HTR-8/SVneo (cell line): Measurements from ENCODE around the gene CORO2B.
"Not testable (repeated sequence)": the region's sequence is repeated elsewhere in the genome, so short reads cannot be mapped to it uniquely, and the experiment has no call there.

Source experiments
- DNase-seq: peaks from one replicate; pipeline ENCODE4 v3.0.0; 2011; ENCODE audit warnings: low spot score, mixed read lengths; ENCODE audit not compliant: insufficient read length
- FAIRE-seq: peaks from 2 replicates; lab custom pipeline; 2011; peaks lifted over from hg19 to GRCh38; lab: Jason Lieb, UNC

CORO2B gene

GRCh38 chr15:68655686-68656437 is 77.1 kb downstream of the CORO2B start:
- FAIRE-seq (no peak), DNase-seq (no peak)

- FAIRE-seq (no peak), DNase-seq (no peak)
Observed at GRCh38 chr15:68656438-68656739, 77.6 kb downstream of the CORO2B start.

- no peak for FAIRE-seq
Observed at GRCh38 chr15:68658151-68658550, 79.4 kb downstream of the CORO2B start.

GRCh38 chr15:68658641-68659358 is 80.0 kb downstream of the CORO2B start:
- no peak for DNase-seq
- no peak for FAIRE-seq

More at GRCh38 chr15:68658151-68658550, 79.4 kb downstream of the CORO2B start:
- no peak for DNase-seq

DNA sequence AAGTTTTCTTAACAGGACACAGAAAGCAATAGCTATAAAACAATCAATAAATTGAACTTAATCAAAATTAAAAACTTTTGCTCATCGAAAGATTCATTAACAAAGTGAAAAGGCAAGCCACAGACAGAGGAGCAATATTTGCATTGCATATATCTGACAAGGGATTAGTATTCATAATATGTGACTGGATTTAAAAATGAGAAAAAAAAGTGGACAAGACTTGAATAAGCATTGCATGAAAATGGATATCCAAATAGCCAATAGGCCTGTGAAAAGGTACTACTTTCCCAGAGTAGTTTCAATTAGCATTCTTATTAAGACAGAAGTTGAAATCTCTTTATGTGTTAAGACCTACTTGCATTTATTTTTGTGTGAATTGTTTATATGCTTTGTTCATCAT is 84.7 kb downstream of the CORO2B start:
- no peak for DNase-seq
- FAIRE-seq = no peak

DNA sequence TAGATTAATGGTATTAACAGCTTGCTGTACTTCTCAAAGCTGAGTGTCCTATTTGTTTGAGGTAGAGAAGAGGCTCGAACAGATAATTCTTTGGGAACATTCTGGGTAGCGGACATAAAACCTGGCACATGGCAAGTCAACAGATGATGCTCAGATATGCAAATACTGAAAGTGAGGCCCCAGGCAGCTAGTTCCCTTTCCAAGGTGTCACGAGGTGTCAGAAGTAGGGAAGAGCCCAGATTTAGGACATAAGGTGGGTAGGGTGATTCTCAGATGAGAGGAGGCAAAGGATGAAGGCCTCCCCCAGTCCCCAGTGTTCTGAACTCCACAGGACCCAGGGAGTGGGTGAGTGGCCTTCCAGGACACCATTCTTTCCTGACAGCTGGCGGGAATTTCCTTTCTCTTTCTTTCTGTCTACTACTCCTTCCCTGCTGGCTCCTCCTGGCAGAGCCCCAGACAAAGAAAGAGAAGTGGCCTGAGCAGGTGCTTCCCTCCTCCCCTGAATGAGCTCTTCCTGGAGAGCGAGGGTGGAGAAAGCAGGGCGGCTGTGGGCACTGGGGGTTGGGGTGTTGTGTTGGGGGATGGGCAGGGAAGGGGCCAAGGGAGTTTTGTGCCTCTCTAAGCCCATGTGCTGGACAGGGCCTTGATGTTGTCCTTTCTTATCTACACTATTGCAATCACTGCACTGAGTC is 87.5 kb downstream of the CORO2B start:
- FAIRE-seq = no peak
- no peak for DNase-seq

DNA sequence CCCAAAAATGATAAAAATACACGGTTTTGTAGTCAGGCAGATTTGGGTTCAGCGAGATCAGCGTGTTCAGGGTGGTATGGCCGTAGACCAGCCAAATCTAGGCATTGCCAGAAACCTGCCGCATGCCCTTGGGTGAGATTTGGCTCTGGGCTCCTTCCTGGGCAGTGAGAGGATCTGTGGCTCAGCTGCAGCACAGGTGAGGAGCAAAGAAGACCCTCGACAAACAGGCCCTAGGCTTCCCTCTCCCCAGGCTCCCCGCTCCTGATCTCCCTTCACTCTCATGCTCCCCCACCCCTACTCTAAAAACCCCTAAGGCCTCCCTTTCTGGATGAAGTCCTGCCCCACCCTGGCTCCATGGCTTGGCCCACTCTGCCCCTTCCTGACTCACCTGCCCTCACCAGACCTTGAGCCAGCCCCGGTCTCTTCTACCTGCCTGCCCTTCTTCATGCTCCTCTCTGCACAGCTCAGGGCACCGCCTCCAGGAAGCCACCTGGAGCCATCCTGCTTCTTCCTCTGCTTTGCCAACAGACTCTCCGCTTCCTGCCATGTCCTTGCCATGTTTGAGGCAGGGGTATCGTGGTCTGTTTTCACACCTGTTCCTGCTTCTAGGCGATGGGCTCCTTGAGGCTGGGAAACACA is 88.1 kb downstream of the CORO2B start:
- DNase-seq (no peak), FAIRE-seq (no peak)

GRCh38 chr15:68667800-68668625 is 89.2 kb downstream of the CORO2B start:
- no peak for FAIRE-seq
- no peak for DNase-seq

- DNase-seq (no peak), FAIRE-seq (peak; percentile 36)
Observed at GRCh38 chr15:68668926-68669600, 90.3 kb downstream of the CORO2B start.

DNA sequence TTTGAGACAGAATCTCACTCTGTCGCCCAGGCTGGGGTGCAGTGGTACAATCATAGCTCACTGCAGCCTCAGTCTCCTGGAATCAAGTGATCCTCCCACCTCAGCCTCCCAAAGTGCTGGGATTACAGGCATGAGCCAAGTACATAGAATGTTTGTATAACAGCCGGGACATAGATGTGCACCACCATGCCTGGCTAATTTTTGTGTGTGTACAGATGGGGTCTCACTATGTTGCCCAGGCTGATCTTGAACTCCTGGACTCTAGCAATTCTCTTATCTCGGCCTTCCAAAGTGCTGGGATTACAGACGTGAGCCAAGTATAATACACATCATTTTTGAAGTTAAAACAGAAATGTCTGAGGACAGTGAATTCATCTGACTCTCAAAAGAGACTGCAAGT is 93.5 kb downstream of the CORO2B start:
- DNase-seq (no peak), FAIRE-seq (no peak)

- FAIRE-seq (peak; percentile 77), DNase-seq (peak; percentile 48)
Observed at GRCh38 chr15:68672781-68673205, 94.0 kb downstream of the CORO2B start.

- DNase-seq (no peak), FAIRE-seq (peak; percentile 46)
Observed at GRCh38 chr15:68674975-68675374, 96.2 kb downstream of the CORO2B start.

DNA sequence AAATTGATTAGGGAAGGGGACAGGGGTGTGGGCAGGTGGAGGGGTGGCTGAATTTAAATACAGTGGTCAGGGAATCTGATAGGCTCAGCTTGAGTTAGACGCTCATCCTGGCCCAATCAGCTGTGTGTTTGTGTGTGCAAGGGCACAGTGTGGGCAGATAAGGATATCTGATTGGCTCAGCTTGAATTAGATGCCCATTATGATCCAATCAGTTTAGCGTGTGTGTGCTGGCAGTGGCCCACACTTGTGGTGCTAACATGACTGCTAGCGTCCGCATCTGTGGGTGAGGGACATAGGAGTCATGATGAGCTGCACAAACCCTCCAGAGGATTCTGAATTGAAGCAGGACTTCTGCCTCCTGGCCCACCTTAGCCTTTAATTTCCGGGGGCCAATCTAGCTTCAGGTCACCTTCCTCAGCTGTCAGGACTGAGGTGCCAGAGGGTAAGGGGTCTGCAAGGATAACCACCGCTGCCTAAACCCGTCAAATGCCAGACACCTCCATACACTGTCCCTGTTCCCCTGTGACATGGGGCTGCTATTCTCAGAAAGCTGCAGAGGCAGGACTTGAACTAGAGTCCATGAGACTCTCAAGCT is 97.3 kb downstream of the CORO2B start:
- FAIRE-seq = no peak
- DNase-seq = no peak

DNA sequence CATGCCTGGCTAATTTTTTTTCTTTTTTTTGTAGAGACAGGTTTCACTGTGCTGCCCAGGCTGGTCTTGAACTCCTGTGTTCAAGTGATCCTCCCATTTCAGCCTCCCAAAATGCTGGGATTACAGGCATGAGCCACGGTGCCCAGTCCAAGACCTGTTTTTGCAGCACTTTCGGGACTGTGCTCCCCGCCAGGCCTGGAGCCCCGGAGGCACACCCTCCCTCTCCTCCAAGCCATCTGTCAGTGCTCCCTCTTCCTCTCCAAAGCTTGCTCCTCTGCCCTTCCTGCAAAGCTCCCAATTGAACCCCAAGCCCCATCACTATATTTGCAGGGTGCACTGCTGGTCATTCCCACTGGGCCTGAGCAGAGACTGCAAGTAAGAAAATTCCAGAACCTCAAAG is 98.1 kb downstream of the CORO2B start:
- DNase-seq (no peak), FAIRE-seq (no peak)

- no peak for FAIRE-seq
Observed at GRCh38 chr15:68677996-68678395, 99.2 kb downstream of the CORO2B start.

DNA sequence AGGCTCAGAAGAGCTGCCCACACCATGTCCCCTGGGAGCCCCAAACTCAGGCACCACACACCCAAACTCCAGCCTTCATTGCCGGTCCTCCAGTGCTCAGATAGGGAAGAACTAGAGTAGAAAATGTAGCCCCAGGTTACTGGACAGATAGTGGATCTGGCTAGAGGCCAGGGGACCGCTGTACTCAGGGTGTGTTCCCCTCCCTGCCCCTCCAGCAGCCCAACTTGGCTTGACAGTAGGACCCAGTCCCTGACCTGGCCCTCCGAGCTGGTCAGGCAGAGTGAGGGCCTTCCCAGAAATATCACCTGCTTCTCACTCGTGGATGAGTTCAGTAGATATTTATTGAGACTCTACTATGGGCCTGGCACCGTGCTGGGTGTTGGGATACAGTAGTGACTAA is 100.0 kb downstream of the CORO2B start:
- FAIRE-seq = peak; percentile 58
- no peak for DNase-seq

More at GRCh38 chr15:68677996-68678395, 99.2 kb downstream of the CORO2B start:
- DNase-seq = no peak

GRCh38 chr15:68679161-68679560 is 100.4 kb downstream of the CORO2B start:
- DNase-seq (no peak), FAIRE-seq (no peak)

DNA sequence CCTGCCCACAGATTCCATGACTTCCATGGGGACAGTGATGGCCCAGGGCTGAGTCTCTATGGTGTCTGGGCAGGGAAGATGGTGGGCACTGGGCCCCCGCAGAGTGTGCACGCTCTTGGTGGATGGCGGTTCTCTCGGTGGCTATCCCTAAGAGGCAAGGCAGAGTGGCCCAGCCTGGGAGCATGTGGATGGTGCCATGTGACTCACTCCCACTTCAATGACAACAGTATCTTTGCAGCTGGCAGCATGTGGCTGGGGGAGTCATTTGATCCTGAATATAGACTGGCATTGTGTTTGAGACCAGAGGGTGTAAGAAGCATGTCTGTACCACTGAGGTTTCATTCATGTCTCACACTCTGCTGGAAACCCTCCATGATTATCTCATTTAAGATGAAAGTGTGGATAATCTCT is 101.2 kb downstream of the CORO2B start:
- FAIRE-seq (no peak), DNase-seq (no peak)

GRCh38 chr15:68680756-68681155 is 102.0 kb downstream of the CORO2B start:
- not testable (repeated sequence) for DNase-seq, FAIRE-seq
